Kidney (tissue), 14 donors: ENCODE data around the gene GPER1. TPM values are rescaled to one million over a fixed set of nuclear protein-coding genes. Genes with fewer than 3 reads are reported as not detected.

ENCODE experiments used
- DNase-seq, 5 donors: peaks; one replicate each; pipeline ENCODE4 v3.0.0-alpha.2; 2013 to 2020
- FAIRE-seq: peaks from 2 replicates; lab custom pipeline; 2012; peaks lifted over from hg19 to GRCh38; lab: Jason Lieb, UNC
- H3K27ac ChIP-seq, 2 donors: one replicate each; pipeline ENCODE4 v1.7.0; 2013; ENCODE audit warnings: low read depth in 2 of 2, low read length in 2 of 2, inconsistent platforms in 1 of 2
- H3K27me3 ChIP-seq: one replicate; pipeline ENCODE4 v1.7.1; 2013; ENCODE audit warnings: low read length, inconsistent platforms; ENCODE audit not compliant: control insufficient read depth, insufficient read depth
- H3K36me3 ChIP-seq, 3 donors: one replicate each; pipeline versions ENCODE4 v1.7.0 to v1.7.1; 2013; ENCODE audit warnings: low read length in 3 of 3, control low read depth in 1 of 3, inconsistent platforms in 1 of 3; ENCODE audit not compliant: insufficient read depth in 3 of 3, control insufficient read depth in 2 of 3
- H3K4me1 ChIP-seq, 3 donors: one replicate each; pipeline versions ENCODE4 v1.7.0 to v1.7.1; 2013; ENCODE audit warnings: low read length in 3 of 3, inconsistent platforms in 1 of 3, low read depth in 1 of 3; ENCODE audit not compliant: control insufficient read depth in 2 of 3, insufficient read depth in 2 of 3
- H3K4me3 ChIP-seq, 3 donors: one replicate each; pipeline versions ENCODE4 v1.7.0 to v1.8.1; 2013; ENCODE audit warnings: low read length in 3 of 3, control low read depth in 1 of 3, inconsistent platforms in 1 of 3
- H3K9ac ChIP-seq, 3 donors: one replicate each; pipeline versions ENCODE4 v1.7.0 to v1.7.1; 2013; ENCODE audit warnings: low read length in 3 of 3, control low read depth in 1 of 3, inconsistent platforms in 1 of 3
- H3K9me3 ChIP-seq, 3 donors: one replicate each; pipeline versions ENCODE4 v1.7.0 to v1.7.1; 2013; ENCODE audit warnings: low read length in 3 of 3, control low read depth in 1 of 3, inconsistent platforms in 1 of 3; ENCODE audit not compliant: control insufficient read depth in 2 of 3, insufficient read depth in 1 of 3
- intact Hi-C: fragments of 100-400 bp; cut with DNase I; formaldehyde crosslinking; loops from one replicate; pipeline ENCODE4 v1.11.1; 2022
- polyA plus RNA-seq: library from polyadenylated mRNA; stranded (reverse); fragments of 350-450 nt; fragmentation: Illumina TruSeq; extraction: RNeasy Lipid Tissue Mini Kit (QIAGEN cat#74804); gene quantifications from one replicate; pipeline ENCODE4 v1.2.3, GENCODE V29; 2014; ENCODE audit warnings: low read depth, low replicate concordance; ENCODE audit not compliant: insufficient read depth
- total RNA-seq: library from RNA; stranded (reverse); fragmentation: NEBNext Ultra II Directional; extraction: Animal tissue kit (Norgen Biotek cat#: 25700); gene quantifications from one replicate; pipeline ENCODE4 v1.2.1, GENCODE V29; 2021
- TF ChIP-seq, protein P1 (sequence below): IDR thresholded peaks from 3 replicates; pipeline ENCODE4 v1.5.1; 2012; ENCODE audit warnings: mild to moderate bottlenecking, moderate library complexity, borderline replicate concordance; ENCODE audit not compliant: insufficient read depth; ENCODE audit errors: extremely low read depth
- donor health status: control.
- donor health status: control.
- donor health status: control.
- donor health status: control.
- donor health status: control.
- donor health status: DM: yes; HTN: yes; CAD: no.
- donor health status: Normal renal cell carcinoma (clear cell type).

Gene GPER1
- total and polyA plus RNA-seq, 2 donors from 2014 or later, result 4.8 to 5.2 TPM

- H3K9me3 ChIP-seq, result no peaks in the 10 kb centered on the region
- DNase-seq (no peak), FAIRE-seq (no peak)
- no peaks in the 10 kb centered on the region for H3K27me3 ChIP-seq
- H3K9ac ChIP-seq, result no peak overlapping the region
- no peak overlapping the region for H3K27ac ChIP-seq
- no peaks in the 10 kb centered on the region for H3K36me3 ChIP-seq
- no peak overlapping the region for H3K4me3 ChIP-seq
- intact Hi-C loops, result no loop called here
- TF ChIP-seq, protein P1, sequence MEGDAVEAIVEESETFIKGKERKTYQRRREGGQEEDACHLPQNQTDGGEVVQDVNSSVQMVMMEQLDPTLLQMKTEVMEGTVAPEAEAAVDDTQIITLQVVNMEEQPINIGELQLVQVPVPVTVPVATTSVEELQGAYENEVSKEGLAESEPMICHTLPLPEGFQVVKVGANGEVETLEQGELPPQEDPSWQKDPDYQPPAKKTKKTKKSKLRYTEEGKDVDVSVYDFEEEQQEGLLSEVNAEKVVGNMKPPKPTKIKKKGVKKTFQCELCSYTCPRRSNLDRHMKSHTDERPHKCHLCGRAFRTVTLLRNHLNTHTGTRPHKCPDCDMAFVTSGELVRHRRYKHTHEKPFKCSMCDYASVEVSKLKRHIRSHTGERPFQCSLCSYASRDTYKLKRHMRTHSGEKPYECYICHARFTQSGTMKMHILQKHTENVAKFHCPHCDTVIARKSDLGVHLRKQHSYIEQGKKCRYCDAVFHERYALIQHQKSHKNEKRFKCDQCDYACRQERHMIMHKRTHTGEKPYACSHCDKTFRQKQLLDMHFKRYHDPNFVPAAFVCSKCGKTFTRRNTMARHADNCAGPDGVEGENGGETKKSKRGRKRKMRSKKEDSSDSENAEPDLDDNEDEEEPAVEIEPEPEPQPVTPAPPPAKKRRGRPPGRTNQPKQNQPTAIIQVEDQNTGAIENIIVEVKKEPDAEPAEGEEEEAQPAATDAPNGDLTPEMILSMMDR, result no peak
- peaks cover 0 to 4% (median 3%) of the 10 kb centered on the region in 3 donors for H3K4me1 ChIP-seq
These were observed 29.5 kb downstream of the GPER1 start for GRCh38 chr7:1117321-1117928.

DNA sequence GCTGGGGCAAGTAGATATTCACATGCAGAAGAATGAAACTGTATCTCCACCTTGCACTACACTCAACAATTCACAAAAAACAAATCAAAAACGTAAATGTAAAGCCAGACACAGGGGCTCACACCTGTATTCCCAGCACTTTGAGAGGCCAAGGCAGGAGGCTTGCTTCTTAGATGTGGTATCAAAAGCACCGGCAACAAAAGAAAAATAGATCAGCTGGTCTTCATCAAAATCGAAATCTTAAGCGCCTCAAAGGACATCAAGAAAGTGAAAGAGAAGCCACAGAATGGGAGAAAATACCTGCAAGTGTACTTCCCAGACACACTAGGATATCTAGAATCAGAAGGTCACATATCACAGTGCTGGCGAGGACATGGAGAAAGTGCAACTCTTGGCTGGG, 31.3 kb downstream of the GPER1 start:
- intact Hi-C loops, result no loop called here
- FAIRE-seq, result no peak

GRCh38 chr7:1120791-1121190, 32.9 kb downstream of the GPER1 start:
- H3K9ac ChIP-seq, result no peak overlapping the region
- intact Hi-C loops, result no loop called here
- no peaks in the 10 kb centered on the region for H3K9me3 ChIP-seq
- DNase-seq (peak in 1 of 5 donors; percentile 43), FAIRE-seq (no peak)
- no peaks in the 10 kb centered on the region for H3K27me3 ChIP-seq
- H3K36me3 ChIP-seq, result no peaks in the 10 kb centered on the region
- no peak overlapping the region for H3K27ac ChIP-seq
- peaks cover 0 to 12% (median 4%) of the 10 kb centered on the region in 3 donors for H3K4me1 ChIP-seq
- no peak overlapping the region for H3K4me3 ChIP-seq
- TF ChIP-seq, protein P1, result no peak

More for the DNA sequence above, 31.3 kb downstream of the GPER1 start:
- TF ChIP-seq, protein P1, result no peak
- Histone ChIP-seq H3K27me3 (no peaks in the 10 kb centered on the region), H3K4me1 (peaks cover 0 to 12% (median 4%) of the 10 kb centered on the region in 3 donors), H3K36me3 (no peaks in the 10 kb centered on the region), H3K9ac (no peak overlapping the region), H3K9me3 (no peaks in the 10 kb centered on the region), H3K27ac (no peak overlapping the region), H3K4me3 (no peak overlapping the region)
- DNase-seq, result no peak
